CD4-positive, CD25-positive, alpha-beta regulatory T cell (primary cell): ENCODE data around the gene BASP1. TPM values are rescaled to one million over a fixed set of nuclear protein-coding genes. Genes with fewer than 3 reads are reported as not detected.
"Not testable (repeated sequence)": the region's sequence is repeated elsewhere in the genome, so short reads cannot be mapped to it uniquely, and the experiment has no call there.

Experiments used
- ATAC-seq, 2 donors: fragments of 150-1000 bp; cut with Tn5 transposase; one replicate each; pipeline ENCODE4 v1.10.0; 2021; ENCODE audit warnings: low read depth in 2 of 2, moderate number of reproducible peaks in 2 of 2, moderate library complexity in 1 of 2
- DNase-seq, 3 donors: peaks; one replicate each; pipeline versions ENCODE4 v3.0.0 to v3.0.0-alpha.2; 2012 to 2022; ENCODE audit warnings: mixed read lengths in 1 of 3
- H3K27ac ChIP-seq: one replicate; pipeline ENCODE4 v1.7.0; 2013; ENCODE audit warnings: mild to moderate bottlenecking, low read length; ENCODE audit not compliant: insufficient read depth, poor library complexity, severe bottlenecking
- H3K27me3 ChIP-seq: one replicate; pipeline ENCODE4 v1.7.0; 2013; ENCODE audit warnings: low read length; ENCODE audit not compliant: control insufficient read depth, insufficient read depth
- H3K36me3 ChIP-seq: one replicate; pipeline ENCODE4 v1.7.0; 2013; ENCODE audit warnings: mild to moderate bottlenecking, low read length, moderate library complexity; ENCODE audit not compliant: control insufficient read depth, insufficient read depth
- H3K4me1 ChIP-seq: 2 replicates; pipeline ENCODE4 v1.7.0; 2013; ENCODE audit warnings: mild to moderate bottlenecking, low read length; ENCODE audit not compliant: insufficient read depth, control insufficient read depth, poor library complexity, severe bottlenecking
- H3K4me3 ChIP-seq: one replicate; pipeline ENCODE4 v1.7.0; 2013; ENCODE audit warnings: low read depth, mild to moderate bottlenecking, low read length, moderate library complexity
- H3K9me3 ChIP-seq, 2 experiments: 1 replicate in 1 of 2; 2 replicates in 1 of 2; pipeline ENCODE4 v1.7.0; 2013; ENCODE audit warnings: low read length in 2 of 2, mild to moderate bottlenecking in 1 of 2, moderate library complexity in 1 of 2; ENCODE audit not compliant: control insufficient read depth in 2 of 2
- H3K27ac Mint-ChIP-seq, 3 donors: one replicate each; pipeline ENCODE4 v1.8.0; 2020 to 2022; ENCODE audit warnings: mild to moderate bottlenecking in 3 of 3, mixed read lengths in 3 of 3, moderate library complexity in 2 of 3
- H3K27me3 Mint-ChIP-seq: one replicate; pipeline ENCODE4 v1.8.0; 2022; ENCODE audit warnings: mild to moderate bottlenecking, mixed read lengths
- H3K36me3 Mint-ChIP-seq: one replicate; pipeline ENCODE4 v1.8.0; 2020; ENCODE audit warnings: mixed read lengths
- H3K4me1 Mint-ChIP-seq, 4 donors: one replicate each; pipeline ENCODE4 v1.8.0; 2020 to 2022; ENCODE audit warnings: mixed read lengths in 4 of 4, mild to moderate bottlenecking in 1 of 4
- H3K4me3 Mint-ChIP-seq, 4 donors: one replicate each; pipeline ENCODE4 v1.8.0; 2020 to 2022; ENCODE audit warnings: mild to moderate bottlenecking in 4 of 4, mixed read lengths in 4 of 4, moderate library complexity in 3 of 4
- H3K9me3 Mint-ChIP-seq, 7 donors: one replicate each; pipeline ENCODE4 v1.8.0; 2020 to 2022; ENCODE audit warnings: mixed read lengths in 7 of 7, mild to moderate bottlenecking in 3 of 7, moderate library complexity in 2 of 7
- polyA plus RNA-seq, 4 donors: library from polyadenylated mRNA; unstranded; fragments of 300-500 nt; fragmentation: Illumina TruSeq; gene quantifications; one replicate each; pipeline ENCODE4 v1.2.3, GENCODE V29; 2021
- total RNA-seq: library from RNA; stranded (reverse); gene quantifications from one replicate; pipeline ENCODE4 v1.2.3, GENCODE V29; 2022

BASP1 gene
- total and polyA plus RNA-seq, 5 donors from 2014 or later = 0.51 to 2.8 (median 1.6) TPM

DNA sequence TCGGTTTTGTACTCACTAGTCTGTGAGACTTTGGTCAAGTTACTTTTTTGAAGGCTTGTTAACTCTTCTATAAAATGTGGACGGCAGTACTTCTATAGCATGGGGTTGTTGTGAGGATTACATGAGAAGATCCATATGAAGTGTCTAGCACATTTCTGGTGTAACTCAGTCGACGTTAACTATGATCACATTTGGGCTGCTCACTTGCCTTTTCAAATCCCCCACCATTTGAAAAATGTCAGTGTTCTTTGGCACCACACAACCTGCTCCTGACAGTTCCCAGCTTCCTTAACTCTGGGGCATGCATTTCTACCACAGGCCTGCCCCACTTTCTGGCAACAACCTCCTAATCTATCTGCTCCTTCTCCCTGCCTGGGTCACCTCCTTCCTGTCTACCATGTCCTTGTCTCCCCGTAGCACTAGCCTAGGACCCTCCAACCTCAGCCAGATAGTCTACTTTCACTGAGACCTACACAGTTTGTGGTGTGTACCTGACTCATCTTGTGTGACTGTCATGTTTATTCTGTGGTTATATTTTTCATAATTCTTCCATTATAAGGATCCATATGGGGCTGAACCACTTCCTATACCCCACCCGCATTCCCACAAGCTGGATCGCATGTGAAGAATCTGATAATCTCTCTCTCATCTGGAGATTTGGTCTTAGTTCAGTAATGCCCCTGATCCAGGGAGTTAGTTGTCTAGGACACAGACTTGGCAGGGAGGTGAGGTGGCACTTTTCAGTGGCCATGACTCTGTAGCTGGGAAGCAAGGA lies 30.2 kb upstream of the BASP1 start:
- H3K9me3 ChIP-seq = no peaks in the 10 kb centered on the region
- no peaks in the 10 kb centered on the region for H3K4me1 Mint-ChIP-seq
- no peaks in the 10 kb centered on the region for H3K27me3 ChIP-seq
- H3K27me3 Mint-ChIP-seq = no peaks in the 10 kb centered on the region
- H3K36me3 Mint-ChIP-seq = no peaks in the 10 kb centered on the region
- no peaks in the 10 kb centered on the region for H3K36me3 ChIP-seq
- H3K27ac ChIP-seq = no peak overlapping the region
- H3K4me1 ChIP-seq = no peaks in the 10 kb centered on the region
- H3K27ac Mint-ChIP-seq = no peak overlapping the region
- H3K9me3 Mint-ChIP-seq = no peaks in the 10 kb centered on the region
- no peak for ATAC-seq
- no peak overlapping the region for H3K4me3 ChIP-seq
- H3K4me3 Mint-ChIP-seq = no peak overlapping the region
- no peak for DNase-seq

DNA sequence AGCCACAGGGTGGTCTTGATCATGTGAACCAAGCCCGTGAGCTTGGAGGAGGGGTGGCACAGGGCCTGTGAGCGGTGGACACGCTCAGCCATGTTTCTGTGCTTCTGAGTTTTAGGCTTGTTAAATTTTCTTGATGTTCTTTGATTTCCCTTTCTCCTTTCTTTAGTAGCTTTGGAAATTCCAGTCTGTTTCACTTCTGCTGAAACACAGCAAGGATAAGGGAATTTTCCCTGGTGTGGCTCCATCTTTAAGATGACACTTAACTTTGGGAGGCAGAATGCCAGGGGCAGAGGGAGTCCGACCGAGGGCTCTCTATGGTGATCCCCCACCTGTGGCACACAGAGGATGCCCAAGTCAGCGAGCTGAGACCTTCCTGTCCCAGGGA lies 29.7 kb upstream of the BASP1 start:
- Mint-ChIP-seq H3K27me3 (no peaks in the 10 kb centered on the region), H3K9me3 (no peaks in the 10 kb centered on the region), H3K4me3 (no peak overlapping the region), H3K4me1 (no peaks in the 10 kb centered on the region), H3K36me3 (no peaks in the 10 kb centered on the region), H3K27ac (no peak overlapping the region)
- no peaks in the 10 kb centered on the region for H3K27me3 ChIP-seq
- no peaks in the 10 kb centered on the region for H3K4me1 ChIP-seq
- H3K27ac ChIP-seq = no peak overlapping the region
- no peaks in the 10 kb centered on the region for H3K9me3 ChIP-seq
- H3K36me3 ChIP-seq = no peaks in the 10 kb centered on the region
- no peak for DNase-seq
- ATAC-seq = no peak
- no peak overlapping the region for H3K4me3 ChIP-seq

DNA sequence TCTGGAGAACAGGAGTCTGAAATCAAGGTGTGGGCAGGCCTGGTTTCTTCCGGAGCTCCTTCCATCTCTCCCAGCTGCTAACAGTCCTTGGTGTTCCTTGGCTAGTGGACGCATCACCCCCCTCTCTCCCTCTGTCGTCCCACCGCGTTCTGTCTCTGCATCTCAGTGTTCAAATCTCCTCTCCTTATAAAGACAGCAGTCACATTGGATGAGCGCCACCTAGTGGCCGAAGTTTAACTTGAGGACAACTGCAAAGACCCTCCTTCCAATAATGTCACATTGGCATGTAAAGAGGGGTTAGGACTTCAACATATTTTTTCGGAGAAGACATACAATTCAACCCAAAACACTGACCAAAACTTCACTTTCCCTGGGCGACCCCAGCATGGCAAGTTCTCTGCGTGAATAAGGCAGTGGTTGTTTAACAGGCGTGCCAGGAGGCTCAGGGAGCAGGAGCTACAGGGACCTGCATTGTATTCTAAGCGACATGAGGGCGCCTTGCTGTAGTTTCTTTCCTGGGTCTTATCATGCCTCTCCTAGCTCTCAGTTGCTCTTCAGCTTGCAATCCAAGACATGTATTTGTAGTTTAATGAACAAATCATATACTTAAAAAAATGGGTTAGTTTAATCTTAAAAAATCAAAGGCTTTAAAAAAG lies 27.9 kb upstream of the BASP1 start:
- Histone ChIP-seq H3K4me1 (no peaks in the 10 kb centered on the region), H3K36me3 (no peaks in the 10 kb centered on the region), H3K9me3 (no peaks in the 10 kb centered on the region), H3K27me3 (no peaks in the 10 kb centered on the region), H3K4me3 (no peak overlapping the region), H3K27ac (no peak overlapping the region)
- DNase-seq (peak; percentile 3 to 66 (median 23)), ATAC-seq (no peak)
- Mint-ChIP-seq H3K9me3 (no peaks in the 10 kb centered on the region), H3K27ac (no peak overlapping the region), H3K4me1 (no peaks in the 10 kb centered on the region), H3K4me3 (no peak overlapping the region), H3K27me3 (no peaks in the 10 kb centered on the region), H3K36me3 (no peaks in the 10 kb centered on the region)

DNA sequence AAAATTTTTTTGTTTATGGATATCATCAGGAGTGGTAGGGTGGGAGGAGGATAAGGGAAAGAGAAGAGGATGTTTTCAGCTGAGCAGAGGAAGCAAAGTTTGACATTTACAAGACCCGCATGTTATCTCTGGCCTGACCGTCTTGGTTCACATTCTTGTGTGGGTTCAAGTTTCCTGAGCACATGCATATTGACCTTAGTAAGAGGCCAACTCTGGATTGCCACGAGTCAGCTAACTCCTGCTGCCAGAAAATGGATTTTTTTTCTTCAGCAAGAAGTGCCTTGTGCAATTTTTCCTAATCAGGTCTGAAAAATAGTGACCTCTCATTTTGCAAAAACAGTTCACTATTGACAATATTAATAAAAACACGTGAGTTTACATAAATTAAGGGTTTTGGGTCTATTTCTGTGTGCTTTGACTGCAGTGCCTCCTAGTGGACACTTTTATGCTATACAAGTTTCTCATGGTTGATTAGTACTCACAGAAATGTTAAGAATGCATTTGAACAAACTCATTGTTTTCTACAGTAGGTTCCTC lies 27.1 kb upstream of the BASP1 start:
- H3K4me3 ChIP-seq = no peak overlapping the region
- no peak for ATAC-seq
- no peaks in the 10 kb centered on the region for H3K4me1 ChIP-seq
- DNase-seq = peak in 1 of 3 donors; percentile 43
- Mint-ChIP-seq H3K9me3 (no peaks in the 10 kb centered on the region), H3K36me3 (no peaks in the 10 kb centered on the region), H3K27ac (no peak overlapping the region), H3K4me1 (no peaks in the 10 kb centered on the region), H3K4me3 (no peak overlapping the region), H3K27me3 (no peaks in the 10 kb centered on the region)
- H3K36me3 ChIP-seq = no peaks in the 10 kb centered on the region
- H3K9me3 ChIP-seq = no peaks in the 10 kb centered on the region
- H3K27ac ChIP-seq = no peak overlapping the region
- H3K27me3 ChIP-seq = no peaks in the 10 kb centered on the region

DNA sequence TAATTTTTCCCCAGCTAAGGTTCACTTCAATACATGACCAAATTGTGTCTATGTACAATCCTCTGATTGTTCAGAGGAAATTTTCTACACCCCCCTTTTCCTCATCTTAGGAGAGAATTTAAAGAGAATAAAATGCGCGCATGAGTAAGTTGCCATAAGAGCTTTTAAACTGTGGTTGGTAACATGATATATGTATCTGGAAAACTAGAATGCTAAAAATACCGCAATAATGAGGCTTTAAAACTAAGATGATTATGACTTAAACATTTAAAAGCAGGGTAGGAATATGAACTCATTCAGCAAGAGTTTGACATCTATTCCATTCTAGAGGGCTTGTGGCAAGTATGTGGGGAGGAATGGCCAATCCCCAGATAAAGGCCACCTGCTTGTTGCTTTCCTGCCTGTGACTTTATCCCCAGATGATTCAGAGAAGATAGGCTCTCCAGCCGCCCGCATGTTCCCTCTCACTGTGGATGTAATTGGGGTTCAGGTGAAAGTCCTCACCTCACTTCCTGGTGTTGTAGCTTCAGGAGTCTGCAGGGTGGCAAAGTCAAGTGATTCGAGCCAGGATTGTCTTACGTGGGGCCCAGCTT lies 26.5 kb upstream of the BASP1 start:
- Mint-ChIP-seq H3K4me3 (no peak overlapping the region), H3K27ac (no peak overlapping the region), H3K36me3 (no peaks in the 10 kb centered on the region), H3K4me1 (no peaks in the 10 kb centered on the region), H3K27me3 (no peaks in the 10 kb centered on the region), H3K9me3 (no peaks in the 10 kb centered on the region)
- Histone ChIP-seq H3K27ac (no peak overlapping the region), H3K4me3 (no peak overlapping the region), H3K9me3 (no peaks in the 10 kb centered on the region), H3K27me3 (no peaks in the 10 kb centered on the region), H3K4me1 (no peaks in the 10 kb centered on the region), H3K36me3 (no peaks in the 10 kb centered on the region)
- ATAC-seq (no peak), DNase-seq (no peak)

DNA sequence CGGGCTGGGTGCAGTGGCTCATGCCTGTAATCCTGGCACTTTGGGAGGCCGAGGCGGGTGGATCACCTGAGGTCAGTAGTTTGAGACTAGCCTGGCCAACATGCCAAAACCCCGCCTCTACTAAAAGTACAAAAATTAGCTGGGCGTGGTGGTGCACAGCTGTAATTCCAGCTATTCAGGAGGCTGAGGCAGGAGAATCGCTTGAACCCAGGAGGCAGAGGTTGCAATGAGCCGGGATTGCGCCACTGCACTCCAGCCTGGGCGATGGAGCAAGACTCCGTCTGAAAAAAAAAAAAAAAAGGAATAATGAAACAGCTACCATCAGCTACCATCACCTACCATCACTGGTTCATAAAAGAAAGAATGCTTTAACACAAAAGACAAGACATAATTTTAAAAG lies 25.9 kb upstream of the BASP1 start:
- not testable (repeated sequence) for H3K27ac ChIP-seq, H3K4me1 Mint-ChIP-seq, H3K4me1 ChIP-seq, DNase-seq, H3K4me3 Mint-ChIP-seq, H3K9me3 Mint-ChIP-seq, ATAC-seq, H3K4me3 ChIP-seq, H3K36me3 Mint-ChIP-seq, H3K9me3 ChIP-seq, H3K27me3 ChIP-seq, H3K27me3 Mint-ChIP-seq, H3K36me3 ChIP-seq, H3K27ac Mint-ChIP-seq

DNA sequence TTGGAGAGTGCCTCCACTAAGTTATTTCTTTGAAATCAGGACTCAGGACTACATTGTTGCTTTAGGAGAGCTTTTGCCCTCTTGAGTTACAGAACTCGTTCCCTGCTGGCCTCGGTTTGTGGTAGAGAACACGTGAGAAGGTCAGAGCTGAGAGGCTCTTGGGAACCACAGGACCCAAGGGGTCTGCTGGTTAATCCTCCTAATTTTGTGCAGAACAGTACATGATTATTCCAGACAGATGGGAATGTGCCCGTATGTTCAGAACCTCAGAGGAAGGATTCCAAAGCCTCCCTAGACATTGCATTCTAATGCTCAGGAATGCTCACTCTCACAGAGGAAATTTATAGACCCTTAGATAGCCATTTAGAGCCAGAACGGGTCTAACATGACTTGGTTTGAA lies 25.2 kb upstream of the BASP1 start:
- no peak overlapping the region for H3K27ac Mint-ChIP-seq
- H3K9me3 Mint-ChIP-seq = peaks cover 0 to 2% (median 0%) of the 10 kb centered on the region in 7 donors
- H3K4me1 Mint-ChIP-seq = no peaks in the 10 kb centered on the region

More for the DNA sequence above, 25.2 kb upstream of the BASP1 start:
- Mint-ChIP-seq H3K27me3 (no peaks in the 10 kb centered on the region), H3K4me3 (no peak overlapping the region), H3K36me3 (no peaks in the 10 kb centered on the region)
- H3K27me3 ChIP-seq = no peaks in the 10 kb centered on the region
- no peaks in the 10 kb centered on the region for H3K4me1 ChIP-seq
- H3K4me3 ChIP-seq = no peak overlapping the region
- no peak overlapping the region for H3K27ac ChIP-seq
- H3K36me3 ChIP-seq = no peaks in the 10 kb centered on the region
- ATAC-seq = no peak
- no peaks in the 10 kb centered on the region for H3K9me3 ChIP-seq
- DNase-seq = no peak
